Fibroblast of the aortic adventitia (primary cell): ENCODE data around the gene NDOR1. TPM values are rescaled to one million over a fixed set of nuclear protein-coding genes. Genes with fewer than 3 reads are reported as not detected.
A peak's percentile ranks its signal among the peaks of the same experiment; 100 is the strongest.

Experiments used
- DNase-seq: peaks from one replicate; pipeline ENCODE4 v3.0.0-alpha.2; 2010; ENCODE audit warnings: low read depth
- H3K4me3 ChIP-seq: 2 replicates; pipeline ENCODE4 v1.5.1; 2011; ENCODE audit warnings: low read depth, mild to moderate bottlenecking, control low read depth, low read length, moderate library complexity
- total RNA-seq: library from RNA; depleted of rRNA; stranded (reverse); fragments of >200 nt; gene quantifications from 2 replicates; pipeline ENCODE4 v1.2.3, GENCODE V29; 2012; ENCODE audit warnings: low replicate concordance
- TF ChIP-seq, protein P1 (sequence below): IDR thresholded peaks from 2 replicates; pipeline ENCODE4 v1.5.1; 2011; ENCODE audit warnings: mild to moderate bottlenecking, low read length, control low read depth, inconsistent platforms; ENCODE audit not compliant: insufficient read depth

NDOR1 gene
- total RNA-seq, 1 donor: 8.6 TPM

GRCh38 chr9:137173796-137174664, 31.5 kb upstream of the NDOR1 start:
- H3K4me3 ChIP-seq: no peak overlapping the region
- TF ChIP-seq, protein P1, sequence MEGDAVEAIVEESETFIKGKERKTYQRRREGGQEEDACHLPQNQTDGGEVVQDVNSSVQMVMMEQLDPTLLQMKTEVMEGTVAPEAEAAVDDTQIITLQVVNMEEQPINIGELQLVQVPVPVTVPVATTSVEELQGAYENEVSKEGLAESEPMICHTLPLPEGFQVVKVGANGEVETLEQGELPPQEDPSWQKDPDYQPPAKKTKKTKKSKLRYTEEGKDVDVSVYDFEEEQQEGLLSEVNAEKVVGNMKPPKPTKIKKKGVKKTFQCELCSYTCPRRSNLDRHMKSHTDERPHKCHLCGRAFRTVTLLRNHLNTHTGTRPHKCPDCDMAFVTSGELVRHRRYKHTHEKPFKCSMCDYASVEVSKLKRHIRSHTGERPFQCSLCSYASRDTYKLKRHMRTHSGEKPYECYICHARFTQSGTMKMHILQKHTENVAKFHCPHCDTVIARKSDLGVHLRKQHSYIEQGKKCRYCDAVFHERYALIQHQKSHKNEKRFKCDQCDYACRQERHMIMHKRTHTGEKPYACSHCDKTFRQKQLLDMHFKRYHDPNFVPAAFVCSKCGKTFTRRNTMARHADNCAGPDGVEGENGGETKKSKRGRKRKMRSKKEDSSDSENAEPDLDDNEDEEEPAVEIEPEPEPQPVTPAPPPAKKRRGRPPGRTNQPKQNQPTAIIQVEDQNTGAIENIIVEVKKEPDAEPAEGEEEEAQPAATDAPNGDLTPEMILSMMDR: no peak
- DNase-seq: no peak

DNA sequence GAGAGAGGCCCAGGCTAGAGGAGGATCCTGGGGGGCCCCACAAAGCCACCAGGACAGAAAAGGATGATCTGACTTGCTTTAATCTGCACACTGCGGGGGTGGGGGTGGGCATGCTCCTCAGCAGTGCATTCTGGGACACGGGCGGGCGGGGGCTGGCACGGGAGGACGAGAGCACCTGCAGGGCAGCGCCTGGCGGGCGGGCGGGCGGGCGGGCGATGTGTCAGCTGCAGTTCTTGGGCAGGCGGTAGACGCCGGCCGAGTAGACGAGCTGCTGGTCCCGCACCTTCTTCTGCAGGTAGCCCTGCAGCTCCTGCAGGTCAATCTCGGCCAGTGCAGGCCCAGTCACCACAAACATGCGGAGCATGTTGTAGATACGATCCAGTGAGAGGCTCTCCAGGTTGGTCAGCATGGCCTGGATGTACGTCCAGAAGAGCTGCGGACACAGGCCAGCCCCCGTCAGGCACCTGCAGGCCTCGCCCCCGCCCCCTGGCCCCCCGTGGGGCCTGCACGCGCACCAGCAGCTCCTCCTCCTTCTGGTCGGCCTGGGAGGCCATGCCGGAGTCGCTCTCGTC, 30.7 kb upstream of the NDOR1 start:
- TF ChIP-seq, protein P1: no peak
- DNase-seq: no peak
- no peak overlapping the region for H3K4me3 ChIP-seq

DNA sequence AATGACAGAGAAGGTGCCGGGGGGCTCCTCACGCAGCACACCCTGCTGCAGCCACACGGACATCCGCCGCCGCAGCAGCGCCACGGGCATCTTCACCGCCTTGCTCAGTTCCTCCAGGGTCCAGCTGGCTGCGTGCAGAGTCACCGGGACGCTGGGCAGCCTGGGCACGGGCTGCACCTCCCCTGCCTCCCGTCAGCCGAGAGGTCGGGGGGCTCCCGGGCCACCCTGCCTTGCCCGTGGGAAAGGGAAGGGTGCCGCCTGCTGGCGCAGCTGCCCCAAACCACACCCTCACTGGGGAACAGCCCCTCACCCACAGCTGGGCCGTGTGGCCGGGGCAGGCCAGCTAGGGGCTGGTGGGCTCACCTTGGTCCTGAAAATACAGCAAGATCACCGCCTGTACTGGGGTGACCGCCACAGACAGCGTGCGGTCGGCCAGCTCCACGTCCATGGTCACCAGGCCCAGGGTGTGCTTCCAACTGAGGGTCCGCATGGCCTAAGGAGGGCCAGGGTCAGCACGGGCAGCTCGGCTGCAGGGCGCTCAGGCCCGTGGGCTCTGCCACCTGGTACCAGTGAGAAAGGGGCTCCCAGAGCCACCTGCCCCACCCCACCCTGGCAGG, 30.0 kb upstream of the NDOR1 start:
- no peak overlapping the region for H3K4me3 ChIP-seq
- TF ChIP-seq, protein P1: no peak
- no peak for DNase-seq

- TF ChIP-seq, protein P1: peak; percentile 65
- no peak overlapping the region for H3K4me3 ChIP-seq
- peak; percentile 16 for DNase-seq
These were observed 29.0 kb upstream of the NDOR1 start for GRCh38 chr9:137176302-137177182.

GRCh38 chr9:137178201-137178938, 27.1 kb upstream of the NDOR1 start:
- DNase-seq: no peak
- TF ChIP-seq, protein P1: no peak
- H3K4me3 ChIP-seq: no peak overlapping the region
